ENCODE measurements around the gene CDCP1.
A peak's percentile ranks its signal among the peaks of the same experiment; 100 is the strongest.

The CDCP1 gene

DNA sequence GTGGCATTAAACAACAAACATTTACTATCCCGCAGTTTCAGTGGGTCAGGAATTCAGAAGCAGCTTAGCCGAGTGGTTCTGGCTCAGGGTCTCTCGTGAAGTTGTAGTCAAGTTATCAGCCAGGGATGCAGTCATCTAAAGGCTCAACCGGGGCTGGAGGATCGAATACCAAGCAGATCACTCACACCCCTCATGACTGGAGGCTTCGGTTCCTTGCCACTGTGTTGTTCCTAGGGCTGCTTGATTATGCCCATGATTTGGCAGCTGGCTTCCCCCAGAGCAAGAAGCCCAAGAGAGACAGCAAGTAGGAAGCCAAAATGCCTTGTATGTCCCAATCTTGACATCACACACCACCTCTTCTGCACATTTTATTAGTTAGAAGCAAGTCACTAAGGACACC is 33.9 kb upstream of the CDCP1 start:
- Histone ChIP-seq H3K27me3 (ENCODE audit: low read depth) (no peaks in the 10 kb centered on the region), H3K9me3 (no peaks in the 10 kb centered on the region), H3K36me3 (replicated peaks) (no peaks in the 10 kb centered on the region), H3K4me3 (no peak overlapping the region), H3K4me1 (peaks cover 11% of the 10 kb centered on the region)
- no peak for DNase-seq (ENCODE audit: low spot score in 2 of 2)
- in situ Hi-C loops (cut with MboI; ENCODE audit: low sequenced_read_pairs), result no loop called here

DNA sequence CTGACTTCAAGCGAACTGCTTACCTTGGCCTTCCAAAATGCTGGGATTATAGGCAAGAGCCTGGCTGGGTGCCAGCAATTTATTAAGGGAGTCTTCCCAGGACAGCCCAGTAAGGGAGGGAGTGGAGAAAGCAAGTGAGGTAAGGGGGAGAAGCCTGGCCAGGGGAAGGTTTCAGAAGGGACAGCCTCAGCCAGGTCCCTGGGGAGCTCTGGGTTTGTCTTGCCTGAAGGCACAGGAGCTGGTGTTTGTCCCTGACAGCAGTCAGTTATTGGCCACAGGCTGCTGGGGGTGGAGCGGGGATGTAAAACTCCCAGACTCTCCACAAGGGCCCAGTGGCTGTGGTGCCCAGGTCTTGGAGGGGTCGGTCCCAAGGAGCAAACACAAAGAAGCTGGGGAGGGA is 33.0 kb upstream of the CDCP1 start:
- peak in 1 of 2 experiments; percentile 51 for DNase-seq (ENCODE audit: low spot score in 2 of 2)
- H3K4me1 ChIP-seq, result peaks cover 11% of the 10 kb centered on the region
- in situ Hi-C loops (cut with MboI; ENCODE audit: low sequenced_read_pairs), result no loop called here
- H3K36me3 ChIP-seq (replicated peaks), result no peaks in the 10 kb centered on the region
- no peaks in the 10 kb centered on the region for H3K9me3 ChIP-seq
- no peaks in the 10 kb centered on the region for H3K27me3 ChIP-seq (ENCODE audit: low read depth)
- H3K4me3 ChIP-seq, result no peak overlapping the region

DNA sequence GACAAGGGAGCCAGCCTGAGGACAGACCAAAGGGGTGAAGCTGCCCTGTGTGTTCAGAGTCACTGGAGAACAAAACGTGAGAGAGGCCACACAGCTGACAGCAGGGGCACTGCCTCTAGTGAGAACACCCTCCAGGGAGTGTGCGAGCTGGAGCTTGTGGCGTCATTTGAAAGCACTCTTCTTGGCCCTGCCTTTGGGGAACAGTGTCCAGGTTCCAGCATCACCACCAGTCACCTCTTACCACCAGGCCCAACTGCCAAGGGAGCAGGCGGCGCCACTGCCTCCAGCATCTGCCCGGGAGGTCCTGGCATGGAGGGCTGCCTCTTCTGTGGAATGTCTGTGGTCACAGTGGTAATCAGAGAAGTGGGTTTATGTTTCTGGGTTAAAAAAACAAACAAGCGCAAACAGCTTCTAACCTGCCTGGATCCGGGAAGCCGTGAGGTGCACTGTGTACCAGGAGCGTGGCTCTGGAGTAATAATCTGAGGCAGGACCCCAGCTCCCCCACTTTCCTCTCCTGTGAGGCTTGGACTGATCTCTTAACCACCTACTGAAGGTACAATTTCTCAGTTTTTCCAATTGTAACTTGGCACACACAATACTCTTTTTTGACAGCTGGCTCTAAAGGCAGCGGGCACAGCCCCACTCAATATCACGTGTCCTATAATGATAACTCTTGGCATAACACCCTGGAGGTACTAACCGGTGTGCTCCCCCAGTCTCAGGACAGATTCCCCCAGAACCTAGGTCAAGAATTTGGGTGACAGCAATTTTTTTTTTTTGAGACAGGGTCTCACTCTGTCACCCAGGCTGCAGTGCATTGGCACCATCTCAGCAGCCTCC is 32.2 kb upstream of the CDCP1 start:
- in situ Hi-C loops (cut with MboI; ENCODE audit: low sequenced_read_pairs), result no loop called here
- Histone ChIP-seq H3K36me3 (replicated peaks) (no peaks in the 10 kb centered on the region), H3K4me3 (no peak overlapping the region), H3K4me1 (peaks cover 8% of the 10 kb centered on the region), H3K9me3 (no peaks in the 10 kb centered on the region), H3K27me3 (ENCODE audit: low read depth) (no peaks in the 10 kb centered on the region)
- no peak for DNase-seq (ENCODE audit: low spot score in 2 of 2)

DNA sequence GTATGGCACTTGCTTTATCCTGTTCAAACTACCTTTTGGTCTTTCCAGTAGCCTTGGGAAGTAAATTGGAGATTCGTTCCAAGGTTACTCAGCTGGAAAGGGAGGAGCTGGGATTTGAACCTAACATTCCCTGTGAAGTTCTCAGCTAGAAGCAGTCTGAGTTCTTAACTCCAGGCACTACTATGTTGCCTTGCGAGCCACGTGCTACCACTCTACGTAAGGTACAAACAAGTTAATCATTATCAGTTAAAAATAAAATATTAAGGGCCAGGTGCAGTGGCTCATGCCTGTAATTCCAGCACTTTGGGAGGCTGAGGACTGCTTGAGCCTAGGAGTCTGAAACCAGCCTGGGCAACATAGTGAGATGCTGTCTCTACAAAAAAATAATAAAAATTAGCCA is 30.7 kb upstream of the CDCP1 start:
- no peak for DNase-seq (ENCODE audit: low spot score in 2 of 2)
- Histone ChIP-seq H3K27me3 (ENCODE audit: low read depth) (no peaks in the 10 kb centered on the region), H3K36me3 (replicated peaks) (no peaks in the 10 kb centered on the region), H3K4me1 (no peaks in the 10 kb centered on the region), H3K4me3 (no peak overlapping the region), H3K9me3 (no peaks in the 10 kb centered on the region)
- in situ Hi-C loops (cut with MboI; ENCODE audit: low sequenced_read_pairs), result no loop called here

DNA sequence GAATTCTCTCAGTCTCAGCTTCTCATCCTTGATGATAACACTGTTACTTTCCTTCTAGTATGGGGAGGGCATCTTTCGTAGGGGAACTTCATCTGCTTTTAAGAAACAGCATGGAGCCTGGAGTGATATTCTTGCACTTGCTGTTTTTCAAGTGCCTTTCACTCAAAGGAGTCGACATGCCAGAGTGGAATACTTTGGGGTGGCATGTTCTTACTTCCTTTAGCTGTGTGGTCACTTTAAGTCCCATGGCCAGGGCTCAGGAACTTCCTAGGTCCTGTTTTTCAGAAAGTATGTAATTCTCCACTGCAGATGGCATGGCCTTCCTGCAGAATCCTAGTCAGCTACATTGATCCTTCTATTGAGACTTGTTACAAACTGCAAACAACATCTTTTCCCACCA is 28.1 kb upstream of the CDCP1 start:
- H3K27me3 ChIP-seq (ENCODE audit: low read depth), result no peaks in the 10 kb centered on the region
- no peaks in the 10 kb centered on the region for H3K36me3 ChIP-seq (replicated peaks)
- in situ Hi-C loops (cut with MboI; ENCODE audit: low sequenced_read_pairs), result no loop called here

DNA sequence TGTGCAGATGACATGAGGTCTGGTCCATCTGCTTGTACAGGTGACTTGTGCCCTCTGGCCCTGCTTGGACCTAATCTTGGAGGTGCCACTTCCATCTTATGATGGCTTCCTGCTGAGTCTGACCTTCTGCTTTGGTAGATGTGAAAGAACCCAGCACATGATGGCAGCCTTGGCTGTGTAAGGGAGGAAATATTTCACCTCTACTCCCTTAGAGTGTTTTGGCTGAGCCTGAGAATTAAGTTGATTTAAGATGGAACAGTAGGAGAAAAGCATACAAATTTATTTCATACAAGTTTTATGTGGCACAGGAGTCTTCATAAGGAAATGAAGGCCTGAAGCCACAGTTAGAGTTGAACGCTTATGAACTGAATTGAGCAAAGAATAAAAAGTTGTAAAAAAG is 27.6 kb upstream of the CDCP1 start:
- no peak for DNase-seq (ENCODE audit: low spot score in 2 of 2)
- Histone ChIP-seq H3K36me3 (replicated peaks) (no peaks in the 10 kb centered on the region), H3K9me3 (no peaks in the 10 kb centered on the region), H3K4me3 (no peak overlapping the region), H3K4me1 (no peaks in the 10 kb centered on the region), H3K27me3 (ENCODE audit: low read depth) (no peaks in the 10 kb centered on the region)
- in situ Hi-C loops (cut with MboI; ENCODE audit: low sequenced_read_pairs), result no loop called here

More for the DNA sequence above, 28.1 kb upstream of the CDCP1 start:
- no peak for DNase-seq (ENCODE audit: low spot score in 2 of 2)
- Histone ChIP-seq H3K4me1 (no peaks in the 10 kb centered on the region), H3K9me3 (no peaks in the 10 kb centered on the region), H3K4me3 (no peak overlapping the region)

DNA sequence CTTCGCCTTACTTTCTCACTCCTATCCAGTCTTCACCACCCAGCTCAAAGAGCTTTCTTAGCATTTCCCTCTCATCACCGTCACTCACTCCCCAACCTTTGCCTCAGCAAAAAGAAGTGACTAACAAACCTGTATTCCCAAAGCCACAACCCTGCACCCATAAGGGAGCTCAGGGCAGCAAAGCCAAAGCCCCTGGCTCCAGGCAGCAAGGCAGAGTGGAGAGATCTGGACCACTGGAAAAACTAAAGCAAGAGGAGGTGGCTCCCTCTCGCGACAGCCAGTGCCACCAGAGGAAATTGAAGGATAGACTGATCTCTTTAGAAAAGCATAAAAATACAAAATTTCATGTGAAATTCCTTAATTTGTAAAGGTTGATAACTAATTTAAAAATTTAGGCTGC is 25.1 kb upstream of the CDCP1 start:
- in situ Hi-C loops (cut with MboI; ENCODE audit: low sequenced_read_pairs), result no loop called here

DNA sequence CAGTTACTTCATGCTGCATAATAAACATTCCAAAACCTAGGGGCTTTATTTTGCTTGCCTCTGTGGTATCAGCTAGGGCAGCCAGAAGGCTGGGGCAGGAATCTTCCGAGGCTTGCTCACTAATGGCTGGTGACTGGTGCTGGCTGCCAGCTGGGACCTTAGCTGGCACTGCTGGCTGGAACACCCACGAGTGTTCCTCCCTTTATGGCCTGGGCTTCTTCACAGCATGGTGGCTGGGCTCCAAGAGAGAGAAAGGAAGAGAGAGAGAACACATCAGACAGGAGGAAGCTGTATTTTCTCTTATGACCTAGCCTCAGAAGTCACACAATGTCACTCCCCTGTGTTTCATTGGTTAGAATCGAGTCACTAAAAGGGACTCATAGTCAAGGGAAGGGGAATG is 23.9 kb upstream of the CDCP1 start:
- Histone ChIP-seq H3K36me3 (replicated peaks) (no peaks in the 10 kb centered on the region), H3K27me3 (ENCODE audit: low read depth) (no peaks in the 10 kb centered on the region), H3K4me1 (peaks cover 9% of the 10 kb centered on the region), H3K4me3 (no peak overlapping the region), H3K9me3 (no peaks in the 10 kb centered on the region)
- in situ Hi-C loops (cut with MboI; ENCODE audit: low sequenced_read_pairs), result no loop called here
- DNase-seq (ENCODE audit: low spot score in 2 of 2), result no peak

More for the DNA sequence above, 25.1 kb upstream of the CDCP1 start:
- Histone ChIP-seq H3K4me3 (no peak overlapping the region), H3K36me3 (replicated peaks) (no peaks in the 10 kb centered on the region), H3K4me1 (peaks cover 9% of the 10 kb centered on the region), H3K27me3 (ENCODE audit: low read depth) (no peaks in the 10 kb centered on the region), H3K9me3 (no peaks in the 10 kb centered on the region)
- no peak for DNase-seq (ENCODE audit: low spot score in 2 of 2)

DNA sequence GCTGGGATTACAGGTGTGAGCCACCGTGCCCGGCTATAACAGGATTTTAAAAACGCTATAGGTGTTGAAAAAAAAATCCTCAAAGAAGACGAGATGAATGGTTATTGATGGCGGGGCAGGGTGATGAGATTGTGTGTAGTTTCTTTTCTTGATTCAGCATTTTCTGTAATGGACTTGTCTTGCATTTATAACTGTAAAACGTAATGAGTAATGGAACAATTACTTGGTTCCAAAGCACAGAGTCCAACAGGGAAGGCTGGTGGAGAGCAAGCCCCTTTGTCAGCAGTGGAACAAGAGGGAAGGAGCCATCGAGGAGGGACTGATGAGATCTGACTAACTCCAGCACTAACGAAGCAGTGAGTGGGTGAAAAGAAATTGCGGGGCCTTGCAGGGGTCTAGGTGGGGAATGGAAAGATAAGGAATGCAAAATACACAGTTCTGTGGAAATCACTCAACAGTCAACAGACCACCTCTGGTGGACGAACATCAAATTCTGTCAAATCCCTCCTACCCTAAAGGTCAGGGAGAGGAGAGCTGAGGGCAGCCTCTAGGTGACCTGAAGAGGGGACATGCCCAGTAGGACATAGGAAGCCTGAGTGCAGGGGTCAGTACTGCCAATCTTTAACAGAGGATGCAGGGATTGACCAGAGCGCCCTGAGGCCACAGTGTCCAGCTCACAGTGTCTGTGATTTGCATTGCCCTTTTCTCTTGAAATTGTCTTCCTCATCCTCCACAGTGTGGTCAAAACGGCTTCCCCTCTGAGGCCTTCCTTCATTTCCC is 23.1 kb upstream of the CDCP1 start:
- in situ Hi-C loops (cut with MboI; ENCODE audit: low sequenced_read_pairs), result no loop called here
- DNase-seq (ENCODE audit: low spot score in 2 of 2), result no peak
- Histone ChIP-seq H3K4me1 (peaks cover 9% of the 10 kb centered on the region), H3K4me3 (no peak overlapping the region), H3K27me3 (ENCODE audit: low read depth) (no peaks in the 10 kb centered on the region), H3K36me3 (replicated peaks) (no peaks in the 10 kb centered on the region), H3K9me3 (no peaks in the 10 kb centered on the region)

DNA sequence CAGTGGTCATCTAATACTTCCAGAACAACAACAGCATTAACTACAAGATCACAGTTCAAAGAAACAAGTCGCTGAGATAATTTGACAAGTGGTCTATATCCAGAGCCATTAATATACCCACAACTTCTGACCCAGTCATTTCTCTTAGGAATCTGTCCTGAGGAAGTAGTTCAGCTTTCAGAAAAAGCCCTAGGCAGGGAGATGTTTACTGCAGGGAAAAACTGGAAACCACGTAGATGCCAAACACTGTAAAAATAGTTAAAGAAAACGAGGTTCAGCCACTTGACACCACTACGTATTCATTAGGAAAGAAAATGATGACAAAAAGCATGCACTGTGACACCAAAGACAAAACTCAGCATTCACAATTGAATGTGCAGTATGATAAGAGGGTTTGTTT is 22.3 kb upstream of the CDCP1 start:
- Histone ChIP-seq H3K9me3 (no peaks in the 10 kb centered on the region), H3K4me3 (no peak overlapping the region), H3K4me1 (peaks cover 9% of the 10 kb centered on the region), H3K27me3 (ENCODE audit: low read depth) (no peaks in the 10 kb centered on the region), H3K36me3 (replicated peaks) (no peaks in the 10 kb centered on the region)
- in situ Hi-C loops (cut with MboI; ENCODE audit: low sequenced_read_pairs), result no loop called here
- no peak for DNase-seq (ENCODE audit: low spot score in 2 of 2)

DNA sequence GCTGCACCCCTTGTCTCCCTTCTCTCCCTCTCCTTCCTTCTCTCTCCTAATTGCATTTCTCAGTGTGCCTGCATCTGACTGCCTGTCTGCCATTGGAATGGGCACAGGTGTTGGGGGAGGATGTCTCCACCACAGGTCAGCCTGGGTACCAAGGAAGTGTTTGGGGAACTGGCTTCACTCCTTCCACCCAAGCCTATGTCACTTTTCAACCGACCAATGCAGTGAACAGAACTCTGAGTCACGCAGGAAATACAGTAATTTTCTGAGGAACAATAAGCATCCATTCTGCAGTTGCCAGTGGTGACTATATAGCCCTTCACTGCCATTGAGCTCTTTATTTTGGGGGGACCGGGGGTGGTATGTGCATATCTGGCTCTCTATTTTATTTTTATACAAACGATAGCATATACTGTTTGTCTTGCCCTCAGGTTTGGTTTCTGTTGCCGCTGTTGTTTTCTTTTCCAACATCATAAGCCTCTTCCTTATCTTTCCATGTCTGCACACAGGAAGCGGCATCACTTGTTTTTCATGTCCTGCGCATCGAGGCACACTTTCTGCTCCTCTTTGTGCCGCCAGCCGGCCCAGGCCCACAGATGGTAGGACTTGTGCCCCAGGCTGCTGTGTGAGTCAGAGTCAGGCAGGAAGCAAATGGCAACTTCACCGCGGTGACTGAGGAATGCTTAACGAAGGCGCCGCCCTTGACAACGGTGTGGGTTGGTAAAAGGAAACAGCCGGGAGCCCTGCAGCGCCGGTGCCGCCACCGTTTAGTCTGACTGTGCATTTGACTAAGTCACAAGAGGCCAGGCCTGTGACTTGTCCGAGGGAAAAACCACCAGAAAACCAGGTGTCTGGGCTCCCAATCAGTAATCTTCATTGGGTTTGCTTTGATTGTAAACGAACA is 21.1 kb upstream of the CDCP1 start:
- peak; percentile 61 to 82 for DNase-seq (ENCODE audit: low spot score in 2 of 2)
- no peak overlapping the region for H3K4me3 ChIP-seq
- H3K9me3 ChIP-seq, result no peaks in the 10 kb centered on the region
- peaks cover 4% of the 10 kb centered on the region; the same call in 1 of the 2 replicates for H3K27me3 ChIP-seq (ENCODE audit: low read depth)
- in situ Hi-C loops (cut with MboI; ENCODE audit: low sequenced_read_pairs), result no loop called here
- H3K4me1 ChIP-seq, result peaks cover 9% of the 10 kb centered on the region
- no peaks in the 10 kb centered on the region for H3K36me3 ChIP-seq (replicated peaks)

DNA sequence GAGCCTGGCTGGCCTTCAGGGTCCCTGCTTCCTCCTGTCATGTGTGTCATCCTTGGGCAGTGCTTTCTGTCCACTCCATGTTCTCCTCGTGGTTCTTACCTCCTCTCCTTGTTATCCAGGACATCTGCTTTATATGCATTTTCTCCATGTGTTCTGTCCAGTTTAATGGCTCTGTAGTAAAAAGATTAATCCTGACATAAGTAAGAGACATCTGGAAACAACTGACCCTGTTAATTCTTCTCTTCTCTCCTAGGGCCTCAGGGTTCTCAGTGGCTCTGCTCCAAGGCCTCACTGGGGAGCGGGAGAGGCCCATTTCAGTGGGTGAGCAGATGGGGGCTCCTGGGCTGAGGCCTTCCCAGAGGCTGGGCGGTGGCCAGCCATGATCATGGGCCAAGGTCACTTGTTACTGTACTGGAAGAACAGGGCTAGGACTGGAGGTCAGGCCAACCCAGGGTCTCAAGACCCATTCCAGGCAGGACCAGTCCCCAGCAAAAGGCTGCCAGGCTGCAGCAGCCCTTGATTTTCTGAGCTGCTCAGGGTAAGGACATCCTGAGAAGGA is 20.2 kb upstream of the CDCP1 start:
- H3K4me1 ChIP-seq, result peaks cover 9% of the 10 kb centered on the region
- H3K36me3 ChIP-seq (replicated peaks), result no peaks in the 10 kb centered on the region
- no peaks in the 10 kb centered on the region for H3K9me3 ChIP-seq
- DNase-seq (ENCODE audit: low spot score in 2 of 2), result no peak
- in situ Hi-C loops (cut with MboI; ENCODE audit: low sequenced_read_pairs), result no loop called here
- peaks cover 5% of the 10 kb centered on the region; the same call in 1 of the 2 replicates for H3K27me3 ChIP-seq (ENCODE audit: low read depth)
- H3K4me3 ChIP-seq, result no peak overlapping the region

DNA sequence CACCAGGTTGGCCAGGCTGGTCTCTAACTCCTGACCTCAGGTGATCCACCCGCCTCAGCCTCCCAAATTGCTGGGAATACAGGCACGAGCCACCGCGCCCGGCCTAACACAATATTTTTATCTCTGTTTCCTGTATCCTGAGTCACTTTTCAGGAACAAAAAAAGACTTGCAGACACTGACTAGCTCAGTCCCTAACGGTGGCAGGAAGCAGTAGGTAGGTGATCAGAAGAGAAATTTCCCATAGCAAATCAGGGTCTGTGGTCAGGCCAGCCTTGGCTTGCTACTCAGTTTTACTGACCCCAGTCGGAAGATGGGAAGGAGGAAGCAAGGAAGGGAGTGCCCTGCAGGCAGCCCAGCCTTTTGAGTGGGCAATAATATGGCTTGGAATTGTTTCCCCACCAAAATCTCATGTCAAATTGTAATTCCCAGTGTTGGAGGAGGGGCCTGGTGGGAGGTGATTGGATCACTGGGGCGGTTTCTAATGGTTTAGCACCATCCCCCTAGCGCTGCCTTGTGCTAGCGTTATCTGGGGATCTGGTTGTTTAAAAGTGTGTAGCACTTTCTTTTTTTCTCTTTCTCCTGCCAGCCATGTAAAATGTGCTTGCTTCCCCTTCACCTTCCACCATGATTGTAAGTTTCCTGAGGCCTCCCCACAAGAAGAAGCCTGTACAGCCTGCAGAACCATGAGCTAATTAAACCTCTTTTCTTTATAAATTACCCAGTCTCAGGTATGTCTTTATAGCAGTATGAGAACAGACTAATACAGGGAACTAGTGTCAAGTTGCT is 19.5 kb upstream of the CDCP1 start:
- H3K4me3 ChIP-seq, result no peak overlapping the region
- no peaks in the 10 kb centered on the region for H3K36me3 ChIP-seq (replicated peaks)
- H3K9me3 ChIP-seq, result no peaks in the 10 kb centered on the region
- in situ Hi-C loops (cut with MboI; ENCODE audit: low sequenced_read_pairs), result no loop called here
- no peak for DNase-seq (ENCODE audit: low spot score in 2 of 2)
- peaks cover 5% of the 10 kb centered on the region; the same call in 1 of the 2 replicates for H3K27me3 ChIP-seq (ENCODE audit: low read depth)
- peaks cover 9% of the 10 kb centered on the region for H3K4me1 ChIP-seq
